GM18498 (cell line): ENCODE results near the gene TRAM2.

ENCODE experiments used
- ATAC-seq: cut with Tn5 transposase; IDR thresholded peaks from one replicate; pipeline ENCODE4 v1.9.1; 2021; ENCODE audit warnings: mild to moderate bottlenecking, moderate library complexity; ENCODE audit not compliant: unreplicated experiment

The TRAM2 gene

DNA sequence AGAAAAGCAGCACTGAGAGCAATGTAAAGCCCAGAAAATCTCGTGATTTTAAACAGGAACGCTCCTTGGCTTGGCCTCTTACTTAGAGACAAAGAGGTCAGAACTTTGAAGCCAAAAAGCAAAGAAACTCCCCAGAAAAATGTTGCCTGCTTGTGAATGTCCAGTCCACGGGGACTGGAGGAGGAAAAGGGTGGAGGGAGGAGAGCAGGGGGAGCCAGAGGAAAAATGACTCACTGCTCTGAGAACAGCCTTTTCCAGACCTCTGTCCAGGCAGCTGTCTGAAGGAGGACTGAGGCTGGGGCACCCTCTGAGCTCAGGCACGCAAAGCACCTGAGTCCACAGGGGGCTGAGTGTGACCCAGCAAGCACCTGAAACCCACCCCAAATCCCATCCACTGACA lies 64.7 kb downstream of the TRAM2 start:
- ATAC-seq = no peak

DNA sequence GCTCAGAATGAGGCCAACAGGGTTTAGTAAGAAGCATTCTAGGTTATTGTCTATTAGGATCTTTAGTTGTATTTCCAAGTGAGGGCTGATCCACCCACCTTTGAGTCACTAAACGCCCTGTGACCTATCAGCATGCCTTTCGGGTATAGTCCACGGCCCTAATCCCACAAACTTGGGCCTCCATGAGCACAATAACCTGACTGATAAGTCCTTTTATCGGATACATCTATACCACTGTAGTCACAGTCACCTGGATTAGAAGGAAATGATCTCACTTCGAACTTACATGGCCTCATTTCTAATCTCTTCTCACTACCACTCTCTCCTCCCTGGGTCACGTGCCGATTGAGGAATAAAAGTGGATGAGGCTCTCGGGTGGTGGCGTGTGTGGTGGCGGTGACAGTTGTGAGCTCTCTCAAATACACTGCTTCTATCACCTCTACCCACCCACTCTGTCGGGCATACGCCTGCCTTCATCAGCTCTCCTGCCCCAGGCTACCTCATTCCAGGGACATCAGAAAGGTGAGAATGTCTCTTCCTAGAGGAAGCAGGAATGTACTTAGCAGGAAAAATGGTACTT lies 65.2 kb downstream of the TRAM2 start:
- ATAC-seq = no peak

DNA sequence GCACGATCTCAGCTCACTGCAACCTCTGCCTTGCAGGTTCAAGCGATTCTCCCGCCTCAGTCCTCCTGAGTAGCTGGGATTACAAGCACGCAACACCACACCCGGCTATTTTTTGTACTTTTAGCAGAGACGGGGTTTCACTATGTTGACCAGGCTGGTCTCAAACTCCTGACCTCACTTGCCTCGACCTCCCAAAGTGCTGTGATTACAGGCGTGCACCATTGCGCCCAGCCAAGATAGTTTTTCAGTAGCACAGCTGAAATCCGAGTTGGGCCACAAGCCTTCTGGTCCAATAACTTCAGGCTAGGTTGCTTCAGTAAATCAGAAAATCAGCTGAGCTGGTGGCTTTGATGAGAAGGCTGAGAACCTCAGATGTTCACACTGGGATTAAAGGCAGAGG lies 65.7 kb downstream of the TRAM2 start:
- no peak for ATAC-seq

DNA sequence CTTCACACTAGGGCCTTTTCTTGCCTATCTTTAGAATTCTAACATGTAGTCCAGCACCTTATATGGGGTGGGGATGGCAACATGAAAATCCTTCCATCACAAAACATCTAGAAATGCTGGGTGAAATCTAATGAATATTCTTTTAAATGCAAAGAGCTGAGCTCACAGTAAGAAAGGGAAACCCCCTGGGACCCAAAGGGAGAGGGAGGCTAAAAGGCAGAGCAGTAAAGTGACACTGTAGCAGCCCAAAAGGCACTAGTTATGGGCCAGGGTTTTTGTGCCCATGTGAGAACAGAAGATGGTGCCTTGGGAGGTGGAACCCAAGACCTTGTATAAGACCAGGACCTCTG lies 66.7 kb downstream of the TRAM2 start:
- ATAC-seq = no peak

DNA sequence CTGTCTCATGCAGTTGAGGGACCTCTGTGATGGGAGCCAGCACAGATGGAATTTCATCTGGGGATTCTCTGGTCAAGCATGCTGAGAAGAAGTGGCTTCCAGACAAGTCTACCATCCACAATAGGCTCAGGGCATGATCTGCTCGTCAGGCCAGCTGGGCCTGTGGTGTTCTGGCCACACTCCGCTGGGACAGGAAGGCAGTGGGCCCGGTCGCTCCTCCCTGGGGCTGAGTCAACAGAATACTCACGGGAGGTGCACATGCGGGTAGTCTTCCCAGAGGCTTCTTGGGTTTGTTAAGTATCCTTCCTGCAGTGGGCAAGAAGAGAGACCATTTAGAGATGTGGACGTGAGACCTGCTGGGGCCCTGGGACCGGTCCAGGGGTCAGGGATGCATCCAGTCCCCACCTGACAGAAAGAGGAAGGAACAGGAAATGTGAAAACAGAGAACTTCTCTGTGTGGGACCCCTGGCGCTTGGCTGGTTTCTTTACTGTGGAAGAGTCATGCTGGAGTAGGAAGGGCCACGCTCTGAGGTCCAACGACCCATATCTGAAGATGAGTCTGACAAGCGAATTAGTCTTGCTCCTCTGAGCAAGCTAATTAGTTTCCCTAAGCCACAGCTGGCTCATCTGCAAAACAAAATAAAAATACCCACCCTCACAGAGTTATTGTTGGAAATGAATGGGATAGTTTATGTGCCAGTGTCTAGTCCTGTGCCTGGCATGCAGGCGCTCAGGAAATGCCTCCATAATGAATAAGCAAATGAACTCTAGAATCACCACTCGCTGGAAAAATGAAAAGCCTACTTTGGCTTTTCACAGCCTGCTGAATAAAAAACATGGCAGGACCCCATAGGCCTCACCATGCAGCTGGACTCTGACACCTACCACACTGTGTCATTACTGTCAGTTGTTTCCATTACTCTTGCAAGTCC lies 67.3 kb downstream of the TRAM2 start:
- no peak for ATAC-seq

DNA sequence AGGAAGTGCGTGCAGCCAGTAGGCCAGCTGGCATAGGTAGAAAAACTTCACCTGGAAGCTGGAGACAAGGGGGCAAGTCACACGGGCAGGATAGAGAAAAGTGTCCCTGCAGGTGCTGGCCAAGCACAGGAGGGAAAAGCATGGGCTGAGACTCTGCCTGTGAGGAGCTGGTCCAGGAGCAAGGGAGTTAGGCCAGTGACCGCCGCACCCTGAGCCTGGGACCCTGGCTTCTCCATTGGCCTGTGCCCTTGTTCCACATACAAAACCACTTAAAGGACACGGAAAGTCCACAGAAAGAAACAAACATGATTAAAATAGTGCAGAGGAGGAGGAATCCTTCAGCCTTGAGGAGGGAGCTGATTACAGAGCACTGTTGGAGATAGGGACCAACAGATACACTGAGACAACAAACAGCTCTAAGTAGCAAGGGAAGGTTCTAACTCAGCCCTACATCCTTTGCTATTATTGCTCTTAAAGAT lies 68.6 kb downstream of the TRAM2 start:
- ATAC-seq = no peak

DNA sequence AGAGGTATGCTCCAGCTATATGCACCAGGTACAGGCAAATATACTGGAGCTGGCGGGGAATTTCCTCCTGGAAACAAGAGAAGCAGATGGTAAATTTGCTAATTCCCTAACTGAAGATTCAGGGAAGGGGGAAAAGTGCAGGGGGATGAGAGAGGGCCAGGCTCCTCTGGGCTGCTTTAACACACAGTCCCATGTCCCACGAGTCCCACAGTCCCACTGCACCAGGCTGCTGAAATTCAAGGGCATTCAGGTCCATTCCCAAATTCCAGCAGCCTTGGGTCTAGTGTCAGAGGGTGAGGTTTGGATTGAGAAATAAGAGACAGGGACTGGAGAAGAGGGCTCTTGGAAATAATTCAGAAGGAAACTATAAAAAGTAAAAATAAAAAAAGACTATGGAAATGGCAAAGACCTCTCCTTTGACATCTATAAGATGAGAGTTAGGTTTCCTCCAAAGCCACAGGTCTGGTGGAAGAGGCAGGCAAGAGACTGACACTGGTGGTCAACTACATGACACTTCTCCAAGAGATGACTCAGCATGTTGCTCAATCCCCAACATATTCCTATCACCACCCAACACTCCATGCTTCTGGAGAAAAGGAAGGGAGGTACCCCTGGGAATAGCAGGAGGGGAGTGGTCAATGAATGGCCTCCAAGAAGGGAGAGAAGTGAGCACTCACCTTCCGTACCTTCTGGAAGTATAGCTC lies 69.2 kb downstream of the TRAM2 start:
- ATAC-seq = no peak

DNA sequence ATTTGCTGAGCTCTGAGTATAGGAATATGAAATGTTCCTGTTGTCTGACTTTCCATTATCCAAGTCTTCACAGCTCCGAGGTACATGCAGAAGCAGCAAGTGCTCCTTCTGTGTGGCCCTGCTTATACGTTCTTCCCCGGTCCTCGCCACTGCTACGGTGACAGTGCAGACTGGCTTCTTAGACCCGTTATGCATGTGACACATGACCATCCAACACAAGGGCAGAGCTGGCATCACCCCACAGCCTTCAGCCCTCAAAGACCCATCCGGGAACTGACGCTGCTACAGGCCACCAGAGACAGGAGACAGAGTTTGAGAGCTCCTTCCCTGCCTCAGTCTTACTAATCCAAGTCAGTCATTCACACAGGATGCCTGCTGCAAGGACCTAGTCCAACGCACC lies 70.4 kb downstream of the TRAM2 start:
- no peak for ATAC-seq

DNA sequence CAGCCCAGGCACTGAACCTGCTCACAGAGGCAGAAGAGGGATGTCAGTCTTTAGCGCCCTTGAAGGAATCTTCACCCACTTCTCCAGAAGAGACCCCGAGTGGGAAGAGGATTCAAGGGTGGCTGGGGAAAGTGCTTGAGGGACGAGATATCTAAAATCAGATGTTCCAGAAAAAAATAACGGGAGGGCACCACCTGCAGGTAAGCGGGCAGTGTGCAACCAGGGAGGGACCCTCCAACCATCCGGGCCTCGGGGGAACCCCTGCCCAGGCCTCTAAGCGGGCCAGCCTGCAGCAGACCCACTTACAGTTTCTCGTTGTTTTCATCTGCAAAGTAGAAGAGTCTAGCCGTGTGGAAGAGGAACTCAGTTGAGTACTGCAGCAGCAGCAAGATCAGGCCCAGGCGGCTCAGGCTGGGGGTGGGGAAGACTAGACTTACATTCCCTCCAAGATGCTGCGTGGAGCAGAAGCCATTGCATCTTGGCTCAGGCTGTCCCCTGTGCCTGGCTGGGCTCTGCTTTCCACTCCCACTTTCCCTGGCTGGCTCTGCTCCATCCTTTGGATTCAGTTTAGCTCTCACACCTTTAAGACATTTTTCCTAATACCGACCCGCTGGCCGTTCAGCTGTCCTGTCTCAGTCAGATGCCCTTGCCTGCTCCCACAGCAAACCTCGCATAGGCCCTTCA lies 71.0 kb downstream of the TRAM2 start:
- ATAC-seq = no peak

DNA sequence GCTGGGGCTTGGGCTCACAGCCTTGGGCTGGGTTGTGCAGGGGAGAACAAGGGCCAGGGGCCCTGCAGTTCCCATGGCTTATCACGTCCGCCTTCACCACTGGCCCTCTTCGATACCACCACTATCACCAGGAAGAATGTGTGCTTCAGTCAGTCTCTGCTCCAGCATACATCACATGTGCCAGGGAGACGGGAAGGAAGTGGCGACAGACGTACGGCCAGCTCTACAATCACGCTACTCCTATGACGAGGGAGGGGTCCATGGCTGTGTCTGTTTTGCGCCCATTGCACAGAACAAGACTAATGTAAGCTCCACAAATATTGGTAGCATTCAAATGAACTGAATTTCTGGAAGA lies 72.1 kb downstream of the TRAM2 start:
- no peak for ATAC-seq

DNA sequence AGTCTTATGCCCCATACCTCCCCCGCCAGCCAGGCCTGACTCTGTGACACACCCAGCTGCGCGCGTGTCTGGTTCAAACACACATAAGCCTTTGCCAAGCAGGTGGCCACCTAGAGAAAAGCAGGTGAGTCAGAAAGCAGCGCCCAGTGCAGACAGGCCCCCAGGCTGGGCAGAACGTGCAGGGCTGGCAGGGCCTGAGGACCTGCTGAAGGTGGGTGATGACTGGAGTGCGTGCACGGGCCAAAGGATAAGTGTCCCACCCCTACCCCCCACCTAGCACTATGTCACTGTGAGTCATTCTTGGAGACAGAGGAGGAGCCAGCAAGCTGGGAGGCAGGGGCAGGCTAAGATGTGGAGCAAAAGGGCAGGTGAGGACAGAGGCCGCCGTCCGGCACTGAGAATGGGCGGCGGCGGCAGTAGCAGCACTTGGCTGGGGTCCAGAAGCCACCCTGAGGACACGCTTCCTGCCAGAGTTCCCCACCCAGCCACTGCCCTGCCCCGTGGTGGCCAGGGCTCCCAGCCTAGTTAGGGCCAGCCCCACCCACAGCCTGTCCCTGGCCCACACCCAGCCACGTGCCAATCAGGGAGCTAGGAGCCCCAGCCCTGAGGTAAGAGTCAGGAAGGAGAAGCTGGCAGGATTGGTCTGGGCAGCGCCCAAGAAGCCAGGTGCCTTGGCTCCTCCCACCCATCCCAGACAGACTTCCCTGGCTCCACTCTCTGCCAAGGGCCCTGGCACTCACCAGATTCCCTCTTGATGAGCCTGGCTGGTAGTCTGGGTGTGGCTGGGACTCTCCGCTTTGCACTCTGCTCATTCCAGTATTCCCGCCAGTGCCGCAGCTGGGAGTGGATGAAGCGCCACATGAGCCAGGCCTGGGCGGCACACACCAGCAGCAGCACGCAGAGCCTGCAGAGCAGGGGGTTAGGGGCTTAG lies 72.7 kb downstream of the TRAM2 start:
- ATAC-seq = no peak

DNA sequence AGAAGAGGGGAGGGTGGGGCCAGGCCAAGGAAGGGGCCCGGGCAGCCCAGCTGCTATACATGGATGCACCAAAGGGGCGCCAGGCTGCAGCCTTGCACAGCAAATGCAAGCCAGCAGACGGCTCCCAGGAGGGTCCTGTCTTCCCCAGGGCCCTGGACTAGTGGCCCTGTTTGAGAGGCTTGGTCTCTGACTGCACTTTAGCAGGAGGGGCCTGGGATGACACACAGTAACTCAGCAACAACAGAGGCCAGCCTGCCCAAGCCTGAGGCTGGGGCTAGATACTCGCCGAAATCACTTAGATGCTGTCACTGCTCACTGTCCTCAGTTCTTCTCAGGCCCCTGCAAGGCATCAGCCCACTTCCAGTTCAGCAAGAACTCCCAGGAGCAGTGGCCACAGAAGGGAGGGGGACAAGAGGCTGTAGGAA lies 73.5 kb downstream of the TRAM2 start:
- ATAC-seq = no peak

DNA sequence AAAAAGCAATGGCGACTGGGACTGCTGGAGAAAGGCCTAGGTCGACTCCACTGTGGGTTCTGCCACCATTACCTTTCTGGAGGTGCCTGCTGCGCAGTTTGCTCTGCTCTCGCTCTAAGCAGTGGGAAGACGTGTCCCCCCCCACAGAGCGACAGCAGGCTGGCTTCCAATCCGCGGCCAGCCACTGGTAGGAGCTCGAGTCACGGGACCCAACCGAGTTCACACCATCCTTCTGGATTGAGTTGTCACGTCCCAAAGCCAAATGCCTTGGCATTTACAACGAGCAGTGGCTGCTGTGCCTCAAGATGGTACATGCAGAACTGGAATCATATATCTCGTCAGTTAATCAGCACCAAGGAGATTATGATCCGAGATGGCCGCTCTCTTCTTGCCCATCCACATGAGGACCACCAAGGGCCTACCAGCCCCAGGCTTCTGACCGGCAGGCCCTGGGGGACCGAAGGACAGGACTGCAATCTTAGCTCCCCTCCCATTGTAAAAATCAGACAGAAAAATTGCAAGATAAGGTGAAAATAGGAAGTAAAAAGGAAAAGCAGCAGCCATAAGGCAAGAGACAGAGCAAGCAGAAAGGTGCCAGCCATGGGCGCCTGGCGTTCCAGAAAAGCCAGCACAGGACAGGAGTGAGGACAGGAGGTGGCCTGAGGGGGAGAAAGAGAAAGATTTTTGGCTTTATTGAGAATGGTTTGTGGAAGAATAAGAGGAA lies 74.4 kb downstream of the TRAM2 start:
- no peak for ATAC-seq

DNA sequence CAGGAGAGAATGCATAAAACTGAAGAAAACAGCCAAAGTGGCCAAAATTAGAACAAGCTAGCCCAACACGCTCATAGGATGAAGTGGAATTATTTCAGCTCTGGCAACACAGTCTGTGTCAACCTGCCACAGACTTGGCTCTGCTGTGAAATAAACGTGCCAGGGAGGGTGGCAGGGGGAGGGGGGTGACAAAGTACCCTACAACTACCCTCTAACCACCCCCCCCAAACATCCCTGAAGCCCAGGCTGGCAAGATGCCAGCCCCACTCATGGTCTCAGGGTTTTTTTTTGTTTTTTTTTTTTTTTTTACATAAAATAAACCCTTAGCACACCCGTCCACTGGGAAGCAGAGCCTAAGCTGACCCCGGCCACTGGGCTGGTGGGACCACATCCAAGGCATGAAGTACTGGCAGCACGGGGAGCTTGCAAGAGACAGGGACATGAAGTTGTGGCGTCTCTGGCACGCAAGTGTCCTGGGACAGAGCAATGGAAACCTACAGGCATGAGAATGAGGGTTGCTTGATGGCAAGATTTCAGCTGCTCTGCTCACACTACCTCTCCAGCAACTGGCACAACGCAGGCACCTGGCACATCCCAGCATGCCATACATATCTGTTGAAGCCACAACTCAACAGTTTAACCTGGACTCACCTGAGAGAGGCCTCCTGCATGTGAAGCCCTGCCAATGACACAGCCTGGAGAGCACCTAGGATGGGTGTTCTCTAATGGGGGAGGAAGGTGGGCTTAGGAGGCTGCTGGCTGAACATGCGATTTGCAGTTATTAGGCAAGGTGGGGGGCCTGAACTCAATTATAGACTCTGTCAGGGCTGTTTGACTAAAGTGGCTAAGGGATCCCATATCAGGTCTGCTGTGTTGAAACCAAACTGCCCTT lies 76.4 kb downstream of the TRAM2 start:
- ATAC-seq = no peak

DNA sequence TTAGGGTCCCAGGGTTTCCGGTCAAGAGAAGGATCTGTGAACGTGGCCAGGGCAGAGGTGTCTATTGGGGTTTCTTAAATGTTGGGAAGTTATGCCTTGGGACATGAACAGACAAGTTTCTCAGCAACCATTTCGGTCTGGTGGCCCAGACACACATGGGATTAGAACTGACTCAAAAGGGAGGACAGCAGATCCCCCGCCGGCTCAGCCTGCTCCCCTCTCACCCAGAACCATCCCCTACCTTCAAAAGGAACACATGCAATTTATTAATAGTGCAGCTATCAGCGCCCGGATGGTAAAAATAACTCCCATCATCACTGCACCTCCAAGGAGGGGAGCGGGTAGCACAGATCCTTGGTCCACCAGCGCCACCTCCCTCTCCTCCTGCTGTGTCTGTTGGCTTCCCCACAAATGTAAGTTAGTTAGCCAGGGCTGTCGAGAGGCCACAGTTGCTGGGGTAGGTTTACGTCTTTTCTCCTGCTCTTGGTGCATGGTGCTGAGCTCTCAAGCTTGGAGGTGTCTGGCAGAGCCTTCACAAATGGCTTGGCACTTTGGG lies 77.1 kb downstream of the TRAM2 start:
- ATAC-seq = no peak

DNA sequence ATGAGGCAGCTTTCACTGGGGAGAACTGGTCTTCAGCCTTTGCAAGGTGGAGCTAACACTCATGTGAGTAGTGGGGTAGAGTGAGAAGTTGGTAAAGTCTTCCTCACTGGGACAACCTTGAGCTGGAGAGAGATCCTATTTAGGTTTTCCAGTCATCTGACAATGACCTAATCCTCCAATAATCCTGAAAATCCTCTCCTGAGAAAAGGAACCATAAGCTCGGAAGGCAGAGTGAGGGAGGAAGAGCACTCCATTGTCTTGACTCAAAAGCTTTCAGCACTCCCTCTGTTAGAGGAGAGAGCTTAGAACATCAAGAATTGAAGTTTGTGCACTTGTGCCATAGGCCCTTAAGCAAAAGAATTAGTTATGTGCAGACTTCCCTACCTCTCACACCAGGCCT lies 77.8 kb downstream of the TRAM2 start:
- ATAC-seq = no peak

DNA sequence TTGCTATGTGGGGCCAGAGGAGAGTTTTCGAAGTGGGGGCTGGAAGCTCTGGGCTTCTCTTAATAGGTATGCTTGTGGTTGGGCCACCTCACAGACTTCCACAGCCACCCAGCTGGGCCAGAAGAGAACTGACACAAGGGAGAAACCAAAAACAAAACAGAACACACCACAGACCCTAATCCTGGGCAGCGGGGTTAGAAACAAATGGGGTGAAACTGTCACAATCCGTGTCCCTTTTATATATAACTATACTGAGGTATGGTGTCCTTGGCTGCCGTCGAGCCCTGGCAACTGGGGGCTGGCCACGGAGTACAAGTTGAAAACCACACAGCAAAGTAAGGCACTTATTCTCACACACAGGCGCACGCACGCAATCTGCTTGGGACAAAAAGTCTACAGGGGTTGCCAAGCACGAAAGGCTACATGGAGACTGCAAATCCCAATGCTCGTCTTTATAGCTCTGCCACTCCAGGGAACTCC lies 78.3 kb downstream of the TRAM2 start:
- peak; percentile 49 for ATAC-seq
